ENCODE data around the gene HCFC2.

GRCh38 chr12:104142543-104142942 is 78.2 kb downstream of the HCFC2 start:
- TF ChIP-seq CTCF (IDR thresholded peaks at IDR 0.05), result no peak
- TF ChIP-seq EP300 (IDR thresholded peaks at IDR 0.05), result no peak

Data from tibial nerve (tissue), 4 donors.